Naive thymus-derived CD4-positive, alpha-beta T cell (primary cell): ENCODE data around the gene POC5. TPM values are rescaled to one million over a fixed set of nuclear protein-coding genes. Genes with fewer than 3 reads are reported as not detected.

Experiments
- ATAC-seq: fragments of 150-1000 bp; cut with Tn5 transposase; 2 replicates; pipeline ENCODE4 v1.10.0; 2021; ENCODE audit warnings: mild to moderate bottlenecking, moderate library complexity
- CTCF ChIA-PET: fragments of 350-600 bp; sonication (Branson Sonifier 250); formaldehyde crosslinking; loops from one replicate; lab custom pipeline; 2021; ENCODE audit warnings: antibody characterized with exemption; lab: Charles Lee
- POLR2A ChIA-PET: fragments of 350-600 bp; sonication (Branson Sonifier 250); formaldehyde crosslinking; loops from one replicate; lab custom pipeline; 2021; ENCODE audit warnings: antibody characterized with exemption, inconsistent platforms; lab: Charles Lee
- DNase-seq, 9 donors: peaks; one replicate each; pipeline versions ENCODE4 v3.0.0 to v3.0.0-alpha.2; 2020 to 2022; ENCODE audit warnings: mixed read lengths in 1 of 9
- H3K27ac ChIP-seq: one replicate; pipeline ENCODE4 v1.7.0; 2013; ENCODE audit warnings: mild to moderate bottlenecking, low read depth, low read length, moderate library complexity
- H3K27me3 ChIP-seq, 2 donors: one replicate each; pipeline ENCODE4 v1.7.0; 2013; ENCODE audit warnings: low read length in 2 of 2, mild to moderate bottlenecking in 2 of 2, moderate library complexity in 2 of 2; ENCODE audit not compliant: control insufficient read depth in 2 of 2, insufficient read depth in 2 of 2
- H3K36me3 ChIP-seq, 3 experiments: 1 replicate in 2 of 3; 2 replicates in 1 of 3; pipeline ENCODE4 v1.7.0; 2013; ENCODE audit warnings: low read length in 3 of 3, mild to moderate bottlenecking in 3 of 3, moderate library complexity in 1 of 3; ENCODE audit not compliant: insufficient read depth in 3 of 3, control insufficient read depth in 2 of 3
- H3K4me1 ChIP-seq, 2 donors: one replicate each; pipeline ENCODE4 v1.7.0; 2013; ENCODE audit warnings: low read length in 2 of 2, mild to moderate bottlenecking in 2 of 2, moderate library complexity in 1 of 2; ENCODE audit not compliant: control insufficient read depth in 2 of 2, insufficient read depth in 2 of 2
- H3K4me3 ChIP-seq: 2 replicates; pipeline ENCODE4 v1.7.0; 2013; ENCODE audit warnings: mild to moderate bottlenecking, low read length
- H3K9me3 ChIP-seq, 3 experiments: 1 replicate in 2 of 3; 2 replicates in 1 of 3; pipeline ENCODE4 v1.7.0; 2013; ENCODE audit warnings: low read length in 3 of 3; ENCODE audit not compliant: control insufficient read depth in 2 of 3
- H3K27ac Mint-ChIP-seq, 9 donors: one replicate each; pipeline ENCODE4 v1.8.0; 2020 to 2022; ENCODE audit warnings: mixed read lengths in 9 of 9, mild to moderate bottlenecking in 8 of 9, moderate library complexity in 5 of 9, inconsistent platforms in 2 of 9
- H3K27me3 Mint-ChIP-seq, 5 donors: one replicate each; pipeline ENCODE4 v1.8.0; 2021 to 2022; ENCODE audit warnings: mixed read lengths in 5 of 5, mild to moderate bottlenecking in 1 of 5
- H3K36me3 Mint-ChIP-seq, 5 donors: one replicate each; pipeline ENCODE4 v1.8.0; 2020 to 2022; ENCODE audit warnings: mixed read lengths in 5 of 5, mild to moderate bottlenecking in 3 of 5, inconsistent platforms in 1 of 5
- H3K4me1 Mint-ChIP-seq, 7 donors: one replicate each; pipeline ENCODE4 v1.8.0; 2020 to 2022; ENCODE audit warnings: mixed read lengths in 7 of 7, mild to moderate bottlenecking in 3 of 7, inconsistent platforms in 1 of 7
- H3K4me3 Mint-ChIP-seq, 10 donors: one replicate each; pipeline ENCODE4 v1.8.0; 2020 to 2022; ENCODE audit warnings: mild to moderate bottlenecking in 10 of 10, mixed read lengths in 10 of 10, moderate library complexity in 6 of 10, inconsistent platforms in 2 of 10
- H3K9me3 Mint-ChIP-seq, 11 donors: one replicate each; pipeline ENCODE4 v1.8.0; 2020 to 2022; ENCODE audit warnings: mixed read lengths in 11 of 11, mild to moderate bottlenecking in 4 of 11, inconsistent platforms in 1 of 11, moderate library complexity in 1 of 11
- intact Hi-C, 2 donors: fragments of 100-400 bp; cut with micrococcal nuclease; formaldehyde crosslinking; loops; one replicate each; pipeline ENCODE4 v1.15.1; 2023
- polyA plus RNA-seq, 2 donors: library from polyadenylated mRNA; unstranded; fragments of 300-500 nt; fragmentation: Illumina TruSeq; gene quantifications; one replicate each; pipeline ENCODE4 v1.2.3, GENCODE V29; 2021
- total RNA-seq, 6 experiments: library from RNA in 5 of 6; stranded (reverse) in 5 of 6; gene quantifications; 1 replicate in 5 of 6; 2 replicates in 1 of 6; pipeline ENCODE4 v1.2.3 and lab custom pipeline; 2021 to 2026

The POC5 gene
- total and polyA plus RNA-seq, 7 experiments from 2014 or later, result 8.5 to 18.0 (median 15.0) TPM

- H3K4me1 ChIP-seq, result no peaks in the 10 kb centered on the region
- H3K27me3 ChIP-seq, result no peaks in the 10 kb centered on the region
- Mint-ChIP-seq H3K27ac (no peak overlapping the region), H3K9me3 (peaks cover 0 to 6% (median 0%) of the 10 kb centered on the region in 11 donors), H3K4me1 (no peaks in the 10 kb centered on the region), H3K4me3 (no peak overlapping the region), H3K36me3 (peaks cover 0 to 16% (median 0%) of the 10 kb centered on the region in 5 donors), H3K27me3 (no peaks in the 10 kb centered on the region)
- H3K9me3 ChIP-seq, result no peaks in the 10 kb centered on the region
- ChIA-PET POLR2A (no interaction called here), CTCF (no interaction called here)
- H3K4me3 ChIP-seq, result no peak overlapping the region
- DNase-seq (no peak), ATAC-seq (no peak)
- intact Hi-C loops, result no loop called here
- H3K36me3 ChIP-seq, result no peaks in the 10 kb centered on the region
- H3K27ac ChIP-seq, result no peak overlapping the region
These were observed 84.9 kb downstream of the POC5 start for GRCh38 chr5:75632321-75632720.

DNA sequence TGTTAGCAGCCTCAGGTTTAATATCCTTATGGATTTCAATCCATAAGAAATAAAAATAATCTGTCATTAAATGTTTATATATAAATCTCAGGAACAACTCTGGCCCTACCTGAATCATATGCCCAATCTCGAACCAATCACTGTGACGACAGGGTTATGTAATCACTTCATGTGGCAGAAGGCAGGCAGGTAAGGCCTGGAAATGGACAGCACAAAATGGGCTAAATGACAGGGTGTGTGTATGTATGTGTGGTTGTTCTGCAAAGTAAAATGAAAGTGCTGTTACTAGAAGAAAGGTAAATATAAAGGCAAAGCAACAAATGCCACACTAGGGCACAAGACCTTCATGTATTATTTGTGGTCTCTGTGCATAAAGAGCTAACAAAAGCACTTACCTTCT, 86.4 kb downstream of the POC5 start:
- ChIA-PET POLR2A (no interaction called here), CTCF (no interaction called here)
- Mint-ChIP-seq H3K27ac (no peak overlapping the region), H3K4me1 (no peaks in the 10 kb centered on the region), H3K9me3 (peaks cover 0 to 6% (median 0%) of the 10 kb centered on the region in 11 donors), H3K36me3 (peaks cover 0 to 9% (median 0%) of the 10 kb centered on the region in 5 donors), H3K27me3 (no peaks in the 10 kb centered on the region), H3K4me3 (no peak overlapping the region)
- ATAC-seq, result no peak
- Histone ChIP-seq H3K4me1 (no peaks in the 10 kb centered on the region), H3K9me3 (no peaks in the 10 kb centered on the region), H3K36me3 (no peaks in the 10 kb centered on the region), H3K27me3 (no peaks in the 10 kb centered on the region), H3K4me3 (no peak overlapping the region), H3K27ac (no peak overlapping the region)
- no peak for DNase-seq
- intact Hi-C loops, result no loop called here

DNA sequence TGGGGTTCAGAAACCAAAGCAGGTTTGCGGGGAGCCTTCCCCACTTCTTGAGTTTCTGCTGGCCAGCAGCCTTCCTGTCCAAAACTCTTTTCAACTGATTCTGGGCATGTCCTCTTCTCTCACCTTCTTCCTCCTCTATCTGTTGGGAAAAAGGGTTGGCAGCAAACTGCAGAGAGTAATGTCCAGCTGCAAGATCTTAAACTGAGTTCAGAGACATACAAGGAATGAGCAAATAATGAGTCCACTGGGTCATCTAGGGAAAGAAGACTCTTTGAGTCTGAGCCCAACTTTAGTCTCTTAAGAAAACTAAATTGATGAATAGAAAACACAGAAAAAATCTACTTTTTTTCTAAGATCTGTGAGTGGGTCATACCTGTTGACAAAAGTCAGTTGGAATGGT, 89.4 kb downstream of the POC5 start:
- ChIA-PET CTCF (no interaction called here), POLR2A (no interaction called here)
- H3K4me3 Mint-ChIP-seq, result no peak overlapping the region
- no peaks in the 10 kb centered on the region for H3K4me1 Mint-ChIP-seq
- ATAC-seq, result no peak
- H3K27ac Mint-ChIP-seq, result no peak overlapping the region
- intact Hi-C loops, result no loop called here
- Histone ChIP-seq H3K4me1 (no peaks in the 10 kb centered on the region), H3K27me3 (no peaks in the 10 kb centered on the region), H3K27ac (no peak overlapping the region), H3K4me3 (no peak overlapping the region), H3K36me3 (no peaks in the 10 kb centered on the region), H3K9me3 (no peaks in the 10 kb centered on the region)
- peaks cover 0 to 5% (median 0%) of the 10 kb centered on the region in 5 donors for H3K36me3 Mint-ChIP-seq
- H3K9me3 Mint-ChIP-seq, result peaks cover 0 to 2% (median 0%) of the 10 kb centered on the region in 11 donors
- H3K27me3 Mint-ChIP-seq, result no peaks in the 10 kb centered on the region
- no peak for DNase-seq

DNA sequence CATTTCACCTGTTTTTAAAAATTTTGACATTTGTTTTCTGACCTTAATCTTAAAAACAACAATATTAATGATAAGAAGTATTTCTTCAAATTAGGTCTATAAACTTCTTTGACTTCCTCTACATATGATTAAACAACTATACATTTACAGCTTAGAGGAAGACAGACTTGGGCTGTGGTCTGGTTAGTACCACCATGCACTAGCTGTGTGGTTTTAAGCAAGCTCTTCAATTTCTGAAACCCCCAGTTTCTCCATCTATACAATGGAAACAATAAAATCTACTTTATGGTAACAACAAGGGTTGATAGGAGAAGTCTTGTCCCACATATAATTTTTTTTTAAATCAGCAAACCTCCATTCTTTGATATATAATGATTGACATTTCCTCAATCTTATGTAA, 90.3 kb downstream of the POC5 start:
- H3K4me1 ChIP-seq, result no peaks in the 10 kb centered on the region
- intact Hi-C loops, result no loop called here
- ATAC-seq (no peak), DNase-seq (no peak)
- Mint-ChIP-seq H3K4me3 (no peak overlapping the region), H3K27me3 (no peaks in the 10 kb centered on the region), H3K4me1 (no peaks in the 10 kb centered on the region), H3K27ac (no peak overlapping the region), H3K9me3 (peaks cover 0 to 1% (median 0%) of the 10 kb centered on the region in 11 donors), H3K36me3 (peaks cover 0 to 5% (median 0%) of the 10 kb centered on the region in 5 donors)
- no peak overlapping the region for H3K27ac ChIP-seq
- CTCF ChIA-PET, result no interaction called here
- POLR2A ChIA-PET, result no interaction called here
- H3K9me3 ChIP-seq, result no peaks in the 10 kb centered on the region
- no peak overlapping the region for H3K4me3 ChIP-seq
- H3K27me3 ChIP-seq, result no peaks in the 10 kb centered on the region
- H3K36me3 ChIP-seq, result no peaks in the 10 kb centered on the region

Other genes starting within 250 kb of the POC5 start
- gene CERT1, start 205.8 kb downstream of the POC5 start, total RNA-seq, result 10 to 100 TPM; 34.4 to 60.4 (median 39.3) TPM
- 10 to 100 TPM; 13.3 to 18.8 TPM for gene CERT1, start 205.8 kb downstream of the POC5 start, polyA plus RNA-seq
- gene POLK, start 205.5 kb downstream of the POC5 start, total RNA-seq, result 10 to 100 TPM; 20.6 to 36.6 (median 24.9) TPM
- gene POLK, start 205.5 kb downstream of the POC5 start, polyA plus RNA-seq, result 10 to 100 TPM; 16.7 to 22.5 TPM
- under 1 TPM; 0.19 to 0.70 (median 0.41) TPM for gene ANKDD1B, start 106.0 kb downstream of the POC5 start, total RNA-seq
- under 1 TPM in 1 of 2 donors, not detected in 1; 0.12 TPM for gene ANKDD1B, start 106.0 kb downstream of the POC5 start, polyA plus RNA-seq